Measurements from ENCODE around the gene GRID2. TPM values are rescaled to one million over a fixed set of nuclear protein-coding genes. Genes with fewer than 3 reads are reported as not detected.

The GRID2 gene
- total and polyA plus RNA-seq, 11 donors = 0.29 to 0.38 (median 0.33) TPM; not detected in 8

DNA sequence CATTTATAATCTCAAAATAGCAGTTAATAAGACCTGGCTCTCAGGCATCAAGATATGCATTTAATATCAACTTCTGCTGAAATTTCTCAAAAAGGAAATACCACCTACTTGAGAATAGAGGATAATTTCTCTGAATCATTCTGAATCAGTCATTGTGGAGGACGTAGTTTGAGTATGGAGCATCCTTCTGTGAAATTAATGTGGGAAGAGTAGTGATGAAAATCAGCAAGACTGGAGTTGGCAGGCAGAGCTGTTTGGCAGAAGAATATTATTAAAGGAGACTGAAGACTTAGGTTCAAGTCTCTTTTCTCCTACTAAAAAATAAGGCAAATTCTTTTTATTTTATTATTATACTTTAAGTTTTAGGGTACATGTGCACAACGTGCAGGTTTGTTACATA, 1199.2 kb downstream of the GRID2 start:
- WGBS, 4 donors = 67 to 79% (median 77%) methylated on average over 2 of the region's 2 CpGs

GRCh38 chr4:93513851-93514250, 1210.1 kb downstream of the GRID2 start:
- intact Hi-C loops (cut with DNase I) = no loop called here

More for the DNA sequence above, 1199.2 kb downstream of the GRID2 start:
- TF ChIP-seq CTCF (IDR thresholded peaks at IDR 0.05) = no peak
- TF ChIP-seq POLR2A (IDR thresholded peaks at IDR 0.05) = no peak
- peaks cover 0 to 12% (median 0%) of the 10 kb centered on the region in 12 donors for H3K9me3 ChIP-seq
- ATAC-seq = no peak
- no peaks in the 10 kb centered on the region for H3K27me3 ChIP-seq
- no peaks in the 10 kb centered on the region for H3K4me1 ChIP-seq
- no peak overlapping the region for H3K27ac ChIP-seq
- DNase-seq = no peak
- H3K36me3 ChIP-seq = no peaks in the 10 kb centered on the region
- intact Hi-C loops (cut with DNase I) = no loop called here
- H3K4me3 ChIP-seq = no peak overlapping the region

DNA sequence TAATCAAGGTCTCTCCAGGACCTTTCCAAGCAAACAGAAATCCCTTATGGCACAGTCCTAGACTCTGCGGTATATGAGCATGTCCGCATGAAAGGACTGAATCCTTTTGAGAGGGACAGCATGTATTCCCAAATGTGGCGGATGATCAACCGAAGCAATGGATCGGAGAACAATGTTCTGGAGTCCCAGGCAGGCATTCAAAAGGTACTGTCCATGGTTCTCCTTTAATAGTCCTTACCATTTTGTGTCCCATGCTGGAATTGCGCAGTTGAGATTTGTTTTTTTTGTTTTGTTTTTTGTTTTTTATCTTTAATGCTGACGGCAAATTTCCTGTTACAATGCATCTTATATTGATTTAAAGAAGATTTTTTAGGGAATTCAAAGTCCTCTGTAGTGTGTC, 1211.4 kb downstream of the GRID2 start:
- H3K4me3 ChIP-seq = no peak overlapping the region
- ATAC-seq = no peak
- no peak for TF ChIP-seq CTCF (IDR thresholded peaks at IDR 0.05)
- no peak for TF ChIP-seq POLR2A (IDR thresholded peaks at IDR 0.05)
- no peaks in the 10 kb centered on the region for H3K9me3 ChIP-seq
- intact Hi-C loops (cut with DNase I) = no loop called here
- no peaks in the 10 kb centered on the region for H3K4me1 ChIP-seq
- no peaks in the 10 kb centered on the region for H3K36me3 ChIP-seq
- 93 to 95% (median 94%) methylated on average over 7 of the region's 7 CpGs for WGBS, 4 donors
- H3K27me3 ChIP-seq = no peaks in the 10 kb centered on the region
- no peak overlapping the region for H3K27ac ChIP-seq
- no peak for DNase-seq

More at GRCh38 chr4:93513851-93514250, 1210.1 kb downstream of the GRID2 start:
- Histone ChIP-seq H3K4me3 (no peak overlapping the region), H3K4me1 (no peaks in the 10 kb centered on the region), H3K36me3 (no peaks in the 10 kb centered on the region), H3K9me3 (no peaks in the 10 kb centered on the region), H3K27ac (no peak overlapping the region), H3K27me3 (no peaks in the 10 kb centered on the region)
- 86 to 95% (median 92%) methylated on average over 2 of the region's 2 CpGs for WGBS, 4 donors
- TF ChIP-seq POLR2A (IDR thresholded peaks at IDR 0.05) (no peak), CTCF (IDR thresholded peaks at IDR 0.05) (no peak)
- ATAC-seq (no peak), DNase-seq (no peak)

GRCh38 chr4:93529692-93530372, 1226.1 kb downstream of the GRID2 start:
- no peaks in the 10 kb centered on the region for H3K27me3 ChIP-seq
- H3K4me3 ChIP-seq = no peak overlapping the region
- H3K9me3 ChIP-seq = no peaks in the 10 kb centered on the region
- H3K4me1 ChIP-seq = no peaks in the 10 kb centered on the region
- DNase-seq (no peak), ATAC-seq (no peak)
- 19 to 42% (median 35%) methylated on average over 3 of the region's 3 CpGs for WGBS, 4 donors
- H3K27ac ChIP-seq = no peak overlapping the region
- intact Hi-C loops (cut with DNase I) = no loop called here
- TF ChIP-seq CTCF (IDR thresholded peaks at IDR 0.05) = no peak
- TF ChIP-seq POLR2A (IDR thresholded peaks at IDR 0.05) = no peak
- no peaks in the 10 kb centered on the region for H3K36me3 ChIP-seq
